ENCODE results near the gene BRD3.
"Not testable (repeated sequence)": the region's sequence is repeated elsewhere in the genome, so short reads cannot be mapped to it uniquely, and the experiment has no call there.

Gene BRD3

DNA sequence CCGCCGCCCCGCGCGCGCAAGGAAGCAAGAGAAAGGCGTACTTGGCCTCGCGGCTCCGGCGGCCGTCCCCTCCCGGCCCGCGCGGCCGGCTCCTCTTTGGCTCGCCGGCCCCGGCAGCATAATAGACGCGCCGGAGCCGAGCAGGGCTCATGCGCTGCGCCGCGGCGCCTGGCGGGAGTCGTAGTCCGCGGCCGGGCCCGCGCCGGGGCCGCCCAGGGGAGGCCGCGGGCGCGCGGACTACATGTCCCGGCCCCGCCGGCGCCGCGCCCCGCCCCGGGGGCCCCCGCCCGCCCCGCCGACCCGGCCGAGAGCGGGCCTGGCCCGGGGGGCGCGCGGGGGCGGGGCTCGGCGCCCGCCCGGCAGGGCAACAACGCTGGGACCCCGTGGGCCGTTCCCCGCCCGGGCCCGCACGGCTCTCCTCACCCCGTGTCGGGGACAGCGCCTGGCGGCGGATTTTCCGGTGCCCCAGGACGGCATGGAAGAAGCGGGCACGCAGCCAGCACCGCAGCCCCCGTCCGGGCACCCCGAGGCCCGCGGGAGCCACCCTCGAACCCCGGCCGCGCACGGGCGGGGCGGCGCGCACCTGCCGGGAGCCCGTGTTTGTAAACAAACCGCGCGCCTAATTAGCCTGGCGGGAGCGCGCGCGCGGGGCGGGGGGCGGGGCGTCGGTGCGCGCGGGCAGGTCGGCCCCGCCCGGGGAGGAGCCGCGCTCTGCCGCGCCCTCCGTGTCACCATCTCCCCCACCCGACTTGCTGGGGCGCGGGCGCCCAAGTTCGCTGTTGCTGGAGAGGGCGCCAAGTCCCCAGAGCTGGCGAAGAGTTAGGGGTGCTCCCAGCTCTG lies at the start of gene BRD3:
Gene BRD3, minus strand, starts transcription at position 123 of the 840 bp plus-strand sequence. CDS start 14,549 bp downstream, outside the sequence.
- DNase-seq (ENCODE audit: low read depth in 3 of 3), result peak; percentile 52 to 76 (median 60)

DNA sequence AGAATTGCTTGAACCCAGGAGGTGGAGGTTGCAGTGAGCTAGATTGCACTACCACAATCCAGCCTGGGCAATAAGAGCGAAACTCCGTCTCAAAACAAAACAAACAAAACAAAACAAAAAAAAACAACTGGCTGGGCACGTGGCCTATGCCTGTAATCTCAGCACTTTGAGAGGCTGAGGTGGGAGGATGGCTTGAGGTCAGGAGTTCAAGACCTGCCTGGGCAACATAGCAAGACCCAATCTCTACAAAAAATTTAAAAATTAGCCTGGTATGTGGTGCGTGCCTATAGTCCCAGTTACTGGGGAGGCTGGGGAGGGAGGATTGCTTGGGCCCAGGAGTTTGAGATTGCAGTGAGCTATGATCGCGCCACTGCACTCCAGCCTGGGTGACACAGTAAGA lies 44.7 kb upstream of the BRD3 start:
- DNase-seq (ENCODE audit: low read depth in 3 of 3), result no peak

DNA sequence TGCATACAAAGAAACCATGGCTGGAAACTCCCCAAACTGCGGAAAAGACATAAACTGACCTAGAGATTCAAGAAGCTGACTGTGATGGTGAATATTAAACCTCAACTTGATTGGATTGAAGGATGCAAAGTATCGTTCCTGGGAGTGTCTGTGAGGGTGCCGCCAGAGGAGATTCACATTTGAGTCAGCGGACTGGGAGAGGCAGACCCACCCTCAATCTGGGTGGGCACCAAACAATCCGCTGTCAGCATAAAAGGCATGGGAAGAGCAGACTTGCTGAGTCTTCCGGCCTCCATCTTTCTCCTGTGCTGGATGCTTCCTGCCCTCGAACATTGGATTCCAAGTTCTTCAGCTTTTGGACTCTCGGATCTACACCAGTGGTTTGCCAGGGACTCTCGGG lies 43.2 kb upstream of the BRD3 start:
- no peak for DNase-seq (ENCODE audit: low read depth in 3 of 3)

DNA sequence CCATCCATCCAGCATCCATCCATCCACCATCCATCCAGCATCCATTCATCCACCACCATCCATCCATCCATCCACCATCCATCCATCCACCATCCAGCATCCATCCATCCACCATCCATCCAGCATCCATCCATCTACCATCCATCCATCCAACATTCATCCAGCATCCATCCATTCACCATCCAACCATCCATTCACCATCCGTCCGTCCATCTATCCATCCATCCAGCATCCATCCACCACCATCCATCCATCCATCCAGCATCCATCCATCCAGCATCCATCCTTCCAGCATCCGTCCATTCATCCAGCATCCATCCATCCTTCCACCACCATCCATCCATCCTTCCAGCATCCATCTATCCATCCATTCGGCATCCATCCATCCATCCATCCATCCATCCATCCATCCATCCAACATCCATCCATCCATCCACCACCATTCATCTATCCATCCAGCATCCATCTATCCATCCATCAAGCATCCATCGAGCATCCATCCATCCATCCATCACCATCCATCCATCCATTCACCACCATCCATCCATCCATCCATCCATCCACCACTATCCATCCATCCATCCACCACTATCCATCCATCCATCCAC lies 35.7 kb upstream of the BRD3 start:
- DNase-seq (ENCODE audit: low read depth in 3 of 3), result no peak

DNA sequence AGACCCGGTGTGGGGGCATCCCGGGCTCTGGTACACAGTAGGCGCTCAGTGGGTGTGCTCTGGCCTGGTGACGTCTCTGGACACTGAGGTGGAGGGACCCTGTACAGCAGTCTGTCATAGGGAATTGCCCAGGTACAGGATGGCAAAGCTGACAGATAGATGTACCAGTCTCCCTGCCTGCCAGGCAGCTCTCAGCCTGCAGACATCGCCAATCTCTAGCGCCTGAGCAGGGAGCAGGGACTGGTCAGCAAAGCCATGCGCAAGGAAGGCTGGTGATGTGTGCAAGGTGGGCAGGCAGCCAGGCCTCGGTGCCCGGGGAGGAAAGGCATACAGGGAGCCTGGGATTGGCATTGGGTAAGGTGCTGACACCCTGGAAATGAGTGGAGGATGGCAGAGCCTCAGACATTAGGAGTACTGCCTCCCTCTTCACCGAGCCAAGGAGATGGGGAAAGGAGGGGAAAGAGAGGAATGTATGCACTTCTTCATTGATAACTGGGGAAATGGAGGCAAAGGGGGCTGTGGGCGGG lies 33.9 kb upstream of the BRD3 start:
- no peak for DNase-seq (ENCODE audit: low read depth in 3 of 3)

DNA sequence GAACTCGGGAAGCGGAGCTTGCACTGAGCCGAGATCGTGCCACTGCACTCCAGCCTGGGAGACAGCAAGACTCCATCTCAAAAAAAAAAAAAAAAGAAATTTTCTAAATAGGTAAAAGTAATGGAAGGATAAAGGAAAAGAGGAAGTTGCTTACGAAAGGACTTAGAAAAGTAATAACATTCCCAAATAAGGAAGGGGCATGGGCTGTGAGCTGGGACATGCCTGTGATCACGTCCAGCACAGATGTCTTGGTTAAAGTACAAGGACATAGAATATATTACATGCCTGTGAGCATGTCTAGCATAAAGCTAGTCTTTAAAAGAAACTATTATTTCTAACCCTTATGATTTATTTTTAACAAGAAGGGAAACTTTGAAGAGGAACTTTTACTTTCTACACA lies 33.3 kb upstream of the BRD3 start:
- DNase-seq (ENCODE audit: low read depth in 3 of 3), result not testable (repeated sequence)

DNA sequence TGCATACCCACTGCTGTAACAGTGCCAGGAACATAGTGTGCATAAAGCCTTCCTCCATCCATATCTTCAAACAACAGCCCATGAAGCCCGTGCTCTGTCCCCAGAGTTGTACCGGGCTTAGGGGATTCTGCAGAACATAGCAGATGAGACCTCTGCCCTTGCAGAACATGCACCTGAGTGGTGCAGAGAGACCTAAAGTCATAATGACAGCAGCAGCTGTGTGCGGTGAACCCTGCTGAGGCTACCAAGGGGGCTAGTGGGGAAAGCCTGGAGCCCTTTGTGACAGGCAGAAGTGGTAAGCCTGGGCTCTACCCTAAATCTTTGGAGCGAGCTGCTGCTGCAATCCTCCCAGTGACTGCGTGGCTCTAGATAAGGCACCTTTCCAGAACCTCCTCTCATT lies 32.2 kb upstream of the BRD3 start:
- DNase-seq (ENCODE audit: low read depth in 3 of 3), result no peak

DNA sequence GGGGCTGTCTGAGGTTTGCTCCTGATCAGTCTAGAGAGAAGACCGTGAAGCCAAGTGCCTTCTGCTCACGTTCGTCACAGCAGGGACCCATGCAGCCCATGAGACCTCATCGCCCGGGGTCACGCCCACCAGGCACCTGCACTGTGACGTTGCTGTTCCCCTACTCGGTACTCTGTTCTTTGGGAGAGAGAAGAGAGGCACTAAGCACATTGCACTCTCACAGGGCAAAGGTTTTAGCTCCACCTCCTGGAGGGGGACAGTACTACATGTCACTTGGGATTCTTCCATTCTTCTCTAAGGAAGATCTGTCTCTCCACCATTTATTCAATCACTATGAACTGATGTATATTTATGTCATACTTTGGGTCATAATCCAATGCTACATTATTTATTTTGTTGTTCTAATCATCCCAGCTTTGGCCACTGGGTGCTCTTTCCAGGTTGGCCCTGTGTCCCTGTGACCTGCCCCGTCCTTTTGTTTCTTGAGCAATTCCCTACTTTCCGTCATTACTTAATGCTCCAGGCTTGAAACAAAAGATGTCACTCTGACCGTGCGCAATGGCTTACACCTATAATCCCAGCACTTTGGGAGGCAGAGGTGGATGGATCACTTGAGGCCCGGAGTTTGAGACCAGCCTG lies 31.4 kb upstream of the BRD3 start:
- peak; percentile 7 to 30 (median 17) for DNase-seq (ENCODE audit: low read depth in 3 of 3)

DNA sequence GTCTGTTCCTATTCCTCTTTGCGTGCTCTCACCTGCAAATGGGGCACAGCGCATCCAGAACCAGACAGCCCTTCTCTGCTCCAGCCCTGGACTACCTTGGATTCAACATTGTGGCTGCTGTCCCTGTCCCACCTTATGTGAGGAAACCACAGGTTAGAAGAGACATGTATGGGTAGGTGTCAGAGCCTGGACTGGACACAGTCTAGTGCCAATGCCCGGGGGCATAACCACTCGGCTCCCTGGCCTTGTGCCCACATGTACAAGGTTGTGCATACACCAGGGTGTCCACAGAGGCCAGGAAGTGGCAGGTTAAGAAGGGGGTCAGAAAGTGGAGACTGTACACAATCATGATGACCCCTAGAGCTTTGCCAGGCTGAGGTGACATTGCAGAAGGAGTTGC lies 22.1 kb upstream of the BRD3 start:
- no peak for DNase-seq (ENCODE audit: low read depth in 3 of 3)

DNA sequence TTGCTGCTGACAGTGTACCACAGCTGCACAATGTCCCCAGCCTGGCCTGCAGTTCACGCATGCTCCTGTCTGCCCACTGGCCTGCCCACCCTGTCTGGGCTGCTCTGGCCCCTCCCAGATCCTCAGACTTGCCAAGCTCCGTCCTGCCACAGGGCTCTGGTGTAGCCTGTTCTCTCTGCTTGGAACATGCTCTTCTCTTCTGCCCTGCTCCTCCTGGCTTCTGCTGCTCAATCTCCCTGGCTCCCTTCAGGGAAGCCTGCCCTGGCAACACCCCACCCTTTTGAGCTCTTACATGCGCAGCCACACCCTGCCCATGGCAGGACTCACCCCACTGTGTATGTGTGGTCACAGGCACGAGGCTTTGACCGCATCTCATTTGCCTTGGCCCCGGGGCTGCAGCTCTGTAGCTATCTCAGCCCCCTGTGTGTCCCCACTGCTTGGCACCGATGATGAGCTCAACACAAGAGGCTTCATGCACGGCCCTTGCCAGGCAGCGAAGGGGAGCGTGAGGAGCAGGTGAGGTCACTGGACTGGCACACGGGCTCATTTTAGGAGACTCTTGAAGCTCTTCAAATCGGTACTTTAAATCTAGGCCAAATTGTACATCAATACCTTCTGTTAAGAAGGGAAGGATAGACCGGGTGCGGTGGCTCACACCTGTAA lies 20.4 kb upstream of the BRD3 start:
- DNase-seq (ENCODE audit: low read depth in 3 of 3), result no peak

DNA sequence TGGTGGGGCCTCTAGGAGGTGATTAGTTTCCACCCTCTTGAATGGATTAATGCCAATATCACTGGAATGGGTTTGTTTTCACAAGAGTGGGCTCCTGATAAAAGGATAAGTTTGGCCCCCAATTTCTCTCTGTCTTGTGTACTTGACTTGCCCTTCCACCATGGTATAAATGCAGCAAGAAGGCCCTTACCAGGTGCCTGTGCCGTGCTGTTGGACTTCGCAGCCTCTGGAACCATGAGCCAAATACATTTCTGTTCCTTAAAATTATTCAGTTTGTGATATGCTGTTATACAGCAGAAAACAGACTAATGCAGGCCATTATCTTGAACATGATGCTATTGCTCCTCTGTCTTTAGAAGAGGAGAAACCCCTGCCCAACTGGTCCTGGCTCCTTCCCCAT lies 17.8 kb upstream of the BRD3 start:
- no peak for DNase-seq (ENCODE audit: low read depth in 3 of 3)

DNA sequence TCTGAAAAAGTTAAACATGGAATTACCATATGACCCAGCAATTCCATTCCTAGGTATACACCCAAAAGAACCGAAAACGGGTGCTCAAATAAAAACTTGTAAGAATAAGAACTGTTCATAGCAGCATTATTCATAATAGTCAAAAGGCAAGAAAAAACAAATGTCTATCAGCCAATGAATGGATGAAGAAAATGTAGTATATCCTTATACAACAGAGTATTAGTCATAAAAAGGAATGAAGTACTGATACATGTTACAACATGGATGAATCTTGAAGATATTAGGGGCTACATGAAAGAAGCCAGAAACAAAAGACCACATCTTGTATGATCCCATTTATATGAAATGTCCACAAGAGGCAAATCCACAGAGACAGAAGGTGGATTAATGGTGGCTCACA lies 15.6 kb upstream of the BRD3 start:
- no peak for DNase-seq (ENCODE audit: low read depth in 3 of 3)

DNA sequence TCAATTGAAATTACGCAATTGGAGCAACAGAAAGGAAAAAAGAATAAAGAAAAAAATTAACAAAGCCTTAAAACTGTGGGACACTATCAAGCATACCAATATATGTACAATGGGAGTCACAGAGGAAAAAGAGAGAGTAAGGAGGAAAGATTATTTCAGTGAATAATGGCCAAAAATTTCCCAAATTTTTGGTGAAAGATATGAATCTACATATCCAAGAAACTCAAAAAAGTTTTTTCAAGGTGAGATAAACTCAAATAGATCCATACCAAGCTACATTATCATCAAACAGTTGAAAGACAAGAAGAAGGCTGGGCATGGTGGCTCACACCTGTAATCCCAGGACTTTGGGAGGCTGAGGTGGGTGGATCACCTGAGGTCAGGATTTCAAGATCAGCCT lies 8.8 kb upstream of the BRD3 start:
- DNase-seq (ENCODE audit: low read depth in 3 of 3), result no peak

DNA sequence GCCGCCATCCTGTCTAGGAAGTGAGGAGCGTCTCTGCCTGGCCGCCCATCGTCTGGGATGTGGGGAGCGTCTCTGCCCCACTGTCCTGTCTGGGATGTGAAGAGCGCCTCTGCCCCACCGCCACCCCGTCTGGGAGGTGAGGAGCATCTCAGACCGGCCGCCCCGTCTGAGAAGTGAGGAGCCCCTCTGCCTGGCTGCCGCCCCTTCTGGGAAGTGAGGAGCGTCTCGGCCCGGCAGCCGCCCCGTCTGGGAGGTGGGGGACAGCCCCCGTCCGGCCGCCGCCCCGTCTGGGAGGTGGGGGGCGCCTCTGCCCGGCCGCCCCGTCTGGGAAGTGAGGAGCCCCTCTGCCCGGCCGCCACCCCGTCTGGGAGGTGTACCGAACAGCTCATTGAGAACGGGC lies 7.9 kb upstream of the BRD3 start:
- DNase-seq (ENCODE audit: low read depth in 3 of 3), result not testable (repeated sequence)

DNA sequence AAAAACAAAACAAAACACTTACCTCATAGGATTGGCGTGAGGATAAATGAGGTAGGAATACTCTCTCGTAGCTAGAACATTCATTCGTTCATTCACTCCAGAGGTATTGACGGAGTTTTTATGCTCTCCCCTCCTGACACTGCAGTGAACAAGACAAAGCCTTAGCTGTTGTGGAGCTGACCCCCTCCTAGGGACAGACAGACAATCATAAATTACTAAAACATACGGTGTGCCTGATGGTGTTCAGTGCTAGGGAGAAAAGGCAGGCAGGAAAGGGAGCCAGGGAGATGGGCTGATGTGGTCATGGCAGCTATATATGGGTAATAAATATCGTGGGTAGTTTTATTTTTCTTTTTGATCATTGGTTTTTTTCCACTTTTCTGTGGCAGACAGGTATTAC lies 5.7 kb upstream of the BRD3 start:
- no peak for DNase-seq (ENCODE audit: low read depth in 3 of 3)

DNA sequence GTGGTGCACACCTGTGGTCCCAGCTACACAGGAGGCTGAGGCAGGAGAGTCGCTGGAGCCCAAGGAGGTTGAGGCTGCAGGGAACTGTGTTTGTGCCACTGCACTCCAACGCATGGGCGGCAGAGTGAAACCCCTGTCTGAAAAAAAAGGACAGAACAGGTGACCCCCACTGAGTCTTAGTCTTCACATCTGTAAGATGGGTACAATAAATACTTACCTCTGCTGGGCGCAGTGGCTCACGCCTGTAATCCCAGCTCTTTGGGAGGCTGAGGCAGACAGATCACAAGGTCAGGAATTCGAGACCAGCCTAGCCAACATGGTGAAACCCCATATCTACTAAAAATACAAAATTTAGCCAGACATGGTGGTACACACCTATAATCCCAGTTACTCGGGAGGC lies 4.9 kb upstream of the BRD3 start:
- DNase-seq (ENCODE audit: low read depth in 3 of 3), result not testable (repeated sequence)

DNA sequence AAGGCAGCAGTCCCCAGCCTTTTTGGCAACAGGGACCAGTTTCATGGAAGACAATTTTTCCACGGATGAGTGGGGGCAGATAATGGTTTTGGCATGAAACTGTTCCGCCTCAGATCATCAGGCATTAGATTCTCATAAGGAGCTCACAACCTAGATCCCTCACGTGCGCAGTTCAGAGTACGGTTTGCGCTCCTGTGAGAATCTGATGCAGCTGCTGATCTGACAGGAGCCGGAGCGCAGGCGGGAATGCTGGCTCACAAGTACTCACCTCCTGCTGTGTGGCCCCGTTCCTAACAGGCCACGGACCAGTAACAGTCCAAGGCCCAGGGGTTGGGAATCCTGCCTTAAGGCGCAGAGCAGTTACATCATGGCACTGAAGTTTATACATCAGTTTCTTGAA lies 3.3 kb upstream of the BRD3 start:
- no peak for DNase-seq (ENCODE audit: low read depth in 3 of 3)

DNA sequence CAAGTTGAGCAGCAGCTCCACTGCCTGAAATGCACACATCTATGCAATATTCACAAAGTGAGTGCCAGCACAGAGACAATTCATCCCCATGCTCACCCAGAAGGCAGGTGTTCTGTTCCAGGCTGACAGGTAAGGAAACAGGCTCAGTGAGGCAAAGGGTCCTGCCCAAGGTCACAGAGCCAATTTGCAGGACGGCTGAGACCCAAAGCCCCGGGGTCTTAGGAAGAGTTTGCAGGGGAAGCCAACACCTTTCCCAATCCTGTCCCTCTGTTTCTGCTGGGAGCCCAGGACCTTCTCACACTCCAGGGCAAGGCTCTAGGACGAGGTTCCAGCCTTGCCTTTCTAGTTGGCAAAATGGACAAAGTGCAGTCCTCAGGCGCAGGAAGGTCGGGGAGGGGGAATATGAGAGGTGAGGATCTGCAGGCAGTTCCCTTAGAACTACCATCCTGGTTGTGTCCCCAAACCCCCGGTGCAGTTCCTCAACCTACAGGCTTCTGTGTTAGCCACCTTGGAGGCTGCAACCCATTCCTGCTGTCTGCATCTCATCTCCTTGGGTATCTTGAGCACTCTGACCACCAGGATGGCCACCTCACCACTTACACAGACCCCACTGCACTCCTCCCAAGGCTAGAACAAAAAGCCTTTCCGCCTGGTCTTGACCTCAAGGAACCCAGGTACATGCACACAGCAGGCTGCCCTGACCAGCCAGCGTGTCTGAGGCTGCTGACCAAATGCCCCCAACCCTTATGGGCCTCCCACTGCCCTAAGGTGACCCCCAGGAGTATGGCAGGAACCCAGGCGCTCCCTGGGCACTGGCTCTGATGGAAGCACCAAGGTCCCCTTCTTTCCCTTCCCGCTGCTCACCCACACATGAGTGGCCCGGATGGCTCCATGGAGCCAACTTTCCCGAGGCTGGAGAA lies 1.9 kb upstream of the BRD3 start:
- no peak for DNase-seq (ENCODE audit: low read depth in 3 of 3)

DNA sequence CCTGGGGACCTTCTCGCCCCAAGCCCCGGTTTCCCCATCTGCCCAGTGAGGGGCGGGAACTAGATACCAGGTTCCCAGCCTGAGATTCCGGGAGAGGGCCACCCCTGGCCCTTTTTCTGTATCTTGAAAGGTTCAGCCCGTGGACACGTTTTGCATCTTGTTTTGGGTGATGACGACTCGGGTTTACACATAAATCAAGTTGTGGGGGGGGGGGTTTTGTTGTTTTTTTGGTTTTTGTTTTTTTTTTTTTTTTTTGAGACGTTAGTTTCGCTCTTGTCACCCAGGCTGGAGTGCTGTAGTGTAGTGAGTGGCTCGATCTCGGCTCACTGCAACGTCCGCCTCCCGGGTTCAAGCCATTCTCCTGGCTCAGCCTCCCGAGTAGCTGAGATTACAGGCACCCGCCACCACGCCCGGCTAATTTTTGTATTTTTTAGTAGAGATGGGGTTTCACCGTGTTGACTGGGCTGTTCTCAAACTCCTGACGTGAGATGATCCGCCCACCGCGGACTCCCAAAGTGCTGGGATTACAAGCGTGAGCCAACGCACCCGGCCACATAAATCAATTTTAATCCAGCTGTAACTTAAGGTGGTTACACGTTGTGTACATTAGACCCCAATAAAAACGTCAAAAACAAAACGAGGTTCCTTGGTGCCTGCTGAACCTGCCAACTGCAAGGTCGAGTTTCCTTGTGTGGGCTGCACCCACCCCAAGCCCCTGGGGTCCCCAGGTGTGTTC lies 1.1 kb upstream of the BRD3 start:
- DNase-seq (ENCODE audit: low read depth in 3 of 3), result no peak

Data from stimulated activated CD4-positive, alpha-beta T cell treated with anti-CD3 and anti-CD28 coated beads, TNF-alpha, amount 100 ng/mL, for 24 hours (primary cell).